Measurements from ENCODE around the gene PHF19.

Gene PHF19

GRCh38 chr9:120916991-120917880 is 40.2 kb upstream of the PHF19 start:
- TF ChIP-seq SUZ12 (IDR thresholded peaks at IDR 0.05; ENCODE audit: extremely low read depth, insufficient read depth, insufficient read length): no peak
- TF ChIP-seq ZNF274 (IDR thresholded peaks at IDR 0.05; ENCODE audit: low read depth, low read length): no peak
- TF ChIP-seq YY1 (IDR thresholded peaks at IDR 0.05; ENCODE audit: insufficient read depth, insufficient read length): no peak
- no peak for DNase-seq (ENCODE audit: low read depth, low spot score)
- H3K9ac ChIP-seq (ENCODE audit: insufficient read length, low read depth): no peak overlapping the region
- no peak overlapping the region for H3K4me3 ChIP-seq (ENCODE audit: insufficient read length, low read depth)
- no peaks in the 10 kb centered on the region for H3K9me3 ChIP-seq (ENCODE audit: insufficient read depth, low read length)
- H3K4me1 ChIP-seq (ENCODE audit: insufficient read depth, insufficient read length): peaks cover 13% of the 10 kb centered on the region
- H3K36me3 ChIP-seq (ENCODE audit: insufficient read depth, insufficient read length, low read length): peaks cover 12% of the 10 kb centered on the region
- no peaks in the 10 kb centered on the region for H3K27me3 ChIP-seq (ENCODE audit: insufficient read depth, insufficient read length)

- no peaks in the 10 kb centered on the region for H3K9me3 ChIP-seq (ENCODE audit: insufficient read depth, low read length)
- DNase-seq (ENCODE audit: low read depth, low spot score): no peak
Measured at GRCh38 chr9:120916588-120916987, 39.6 kb upstream of the PHF19 start.

GRCh38 chr9:120915854-120916470 is 39.0 kb upstream of the PHF19 start:
- H3K9ac ChIP-seq (ENCODE audit: insufficient read length, low read depth): no peak overlapping the region
- no peak for DNase-seq (ENCODE audit: low read depth, low spot score)
- no peak overlapping the region for H3K4me3 ChIP-seq (ENCODE audit: insufficient read length, low read depth)
- H3K4me1 ChIP-seq (ENCODE audit: insufficient read depth, insufficient read length): peaks cover 13% of the 10 kb centered on the region
- H3K9me3 ChIP-seq (ENCODE audit: insufficient read depth, low read length): no peaks in the 10 kb centered on the region
- H3K27me3 ChIP-seq (ENCODE audit: insufficient read depth, insufficient read length): no peaks in the 10 kb centered on the region
- peaks cover 20% of the 10 kb centered on the region for H3K36me3 ChIP-seq (ENCODE audit: insufficient read depth, insufficient read length, low read length)
- TF ChIP-seq ZNF274 (IDR thresholded peaks at IDR 0.05; ENCODE audit: low read depth, low read length) (no peak), SUZ12 (IDR thresholded peaks at IDR 0.05; ENCODE audit: extremely low read depth, insufficient read depth, insufficient read length) (no peak), YY1 (IDR thresholded peaks at IDR 0.05; ENCODE audit: insufficient read depth, insufficient read length) (no peak)

More at GRCh38 chr9:120916588-120916987, 39.6 kb upstream of the PHF19 start:
- no peak overlapping the region for H3K4me3 ChIP-seq (ENCODE audit: insufficient read length, low read depth)
- H3K36me3 ChIP-seq (ENCODE audit: insufficient read depth, insufficient read length, low read length): peaks cover 13% of the 10 kb centered on the region
- TF ChIP-seq SUZ12 (IDR thresholded peaks at IDR 0.05; ENCODE audit: extremely low read depth, insufficient read depth, insufficient read length) (no peak), YY1 (IDR thresholded peaks at IDR 0.05; ENCODE audit: insufficient read depth, insufficient read length) (no peak), ZNF274 (IDR thresholded peaks at IDR 0.05; ENCODE audit: low read depth, low read length) (no peak)
- H3K9ac ChIP-seq (ENCODE audit: insufficient read length, low read depth): no peak overlapping the region
- H3K4me1 ChIP-seq (ENCODE audit: insufficient read depth, insufficient read length): peaks cover 13% of the 10 kb centered on the region
- H3K27me3 ChIP-seq (ENCODE audit: insufficient read depth, insufficient read length): no peaks in the 10 kb centered on the region

- no peak for DNase-seq (ENCODE audit: low read depth, low spot score)
- H3K9me3 ChIP-seq (ENCODE audit: insufficient read depth, low read length): no peaks in the 10 kb centered on the region
- H3K36me3 ChIP-seq (ENCODE audit: insufficient read depth, insufficient read length, low read length): peaks cover 24% of the 10 kb centered on the region
- no peak for TF ChIP-seq SUZ12 (IDR thresholded peaks at IDR 0.05; ENCODE audit: extremely low read depth, insufficient read depth, insufficient read length)
- no peak for TF ChIP-seq ZNF274 (IDR thresholded peaks at IDR 0.05; ENCODE audit: low read depth, low read length)
- TF ChIP-seq YY1 (IDR thresholded peaks at IDR 0.05; ENCODE audit: insufficient read depth, insufficient read length): no peak
- H3K27me3 ChIP-seq (ENCODE audit: insufficient read depth, insufficient read length): no peaks in the 10 kb centered on the region
- peaks cover 9% of the 10 kb centered on the region for H3K4me1 ChIP-seq (ENCODE audit: insufficient read depth, insufficient read length)
- H3K4me3 ChIP-seq (ENCODE audit: insufficient read length, low read depth): no peak overlapping the region
- H3K9ac ChIP-seq (ENCODE audit: insufficient read length, low read depth): no peak overlapping the region
Measured at GRCh38 chr9:120914953-120915352, 38.0 kb upstream of the PHF19 start.

GRCh38 chr9:120914396-120914795 is 37.4 kb upstream of the PHF19 start:
- H3K9ac ChIP-seq (ENCODE audit: insufficient read length, low read depth): no peak overlapping the region
- no peak for DNase-seq (ENCODE audit: low read depth, low spot score)
- H3K4me3 ChIP-seq (ENCODE audit: insufficient read length, low read depth): no peak overlapping the region
- H3K4me1 ChIP-seq (ENCODE audit: insufficient read depth, insufficient read length): peaks cover 5% of the 10 kb centered on the region
- no peak for TF ChIP-seq YY1 (IDR thresholded peaks at IDR 0.05; ENCODE audit: insufficient read depth, insufficient read length)
- TF ChIP-seq ZNF274 (IDR thresholded peaks at IDR 0.05; ENCODE audit: low read depth, low read length): no peak
- no peak for TF ChIP-seq SUZ12 (IDR thresholded peaks at IDR 0.05; ENCODE audit: extremely low read depth, insufficient read depth, insufficient read length)
- no peaks in the 10 kb centered on the region for H3K27me3 ChIP-seq (ENCODE audit: insufficient read depth, insufficient read length)
- H3K36me3 ChIP-seq (ENCODE audit: insufficient read depth, insufficient read length, low read length): peaks cover 27% of the 10 kb centered on the region
- no peaks in the 10 kb centered on the region for H3K9me3 ChIP-seq (ENCODE audit: insufficient read depth, low read length)

- Histone ChIP-seq H3K9ac (ENCODE audit: insufficient read length, low read depth) (no peak overlapping the region), H3K9me3 (ENCODE audit: insufficient read depth, low read length) (no peaks in the 10 kb centered on the region), H3K4me1 (ENCODE audit: insufficient read depth, insufficient read length) (peaks cover 2% of the 10 kb centered on the region), H3K27me3 (ENCODE audit: insufficient read depth, insufficient read length) (no peaks in the 10 kb centered on the region), H3K36me3 (ENCODE audit: insufficient read depth, insufficient read length, low read length) (peaks cover 33% of the 10 kb centered on the region), H3K4me3 (ENCODE audit: insufficient read length, low read depth) (no peak overlapping the region)
- DNase-seq (ENCODE audit: low read depth, low spot score): no peak
- TF ChIP-seq ZNF274 (IDR thresholded peaks at IDR 0.05; ENCODE audit: low read depth, low read length): no peak
- no peak for TF ChIP-seq SUZ12 (IDR thresholded peaks at IDR 0.05; ENCODE audit: extremely low read depth, insufficient read depth, insufficient read length)
- no peak for TF ChIP-seq YY1 (IDR thresholded peaks at IDR 0.05; ENCODE audit: insufficient read depth, insufficient read length)
Measured at GRCh38 chr9:120913647-120914264, 36.8 kb upstream of the PHF19 start.
